Esophagus squamous epithelium (tissue), 5 donors: ENCODE data around the gene GRIN2C. TPM values are rescaled to one million over a fixed set of nuclear protein-coding genes. Genes with fewer than 3 reads are reported as not detected.

Source experiments
- DNase-seq: peaks from one replicate; lab custom pipeline; 2025; lab: John Stamatoyannopoulos, UW
- H3K27ac ChIP-seq, 4 donors: fragments of 200-600 bp; sonication (generic); one replicate each; pipeline ENCODE4 v1.5.1; 2016 to 2019; ENCODE audit warnings: mild to moderate bottlenecking in 1 of 4
- H3K27me3 ChIP-seq, 4 donors: fragments of 200-600 bp; sonication (generic); 1 replicate in 3 of 4; 2 replicates in 1 of 4; pipeline versions ENCODE4 v1.5.1 to v1.6.0; 2017 to 2021; ENCODE audit warnings: antibody characterized with exemption in 1 of 4
- H3K36me3 ChIP-seq, 3 donors: fragments of 200-600 bp; sonication (generic); one replicate each; pipeline ENCODE4 v1.5.1; 2016 to 2019
- H3K4me1 ChIP-seq, 3 donors: fragments of 200-600 bp; sonication (generic); one replicate each; pipeline ENCODE4 v1.5.1; 2017 to 2019
- H3K4me3 ChIP-seq, 4 donors: fragments of 200-600 bp; sonication (generic); 1 replicate in 3 of 4; 2 replicates in 1 of 4; pipeline ENCODE4 v1.5.1; 2016 to 2019; ENCODE audit warnings: mild to moderate bottlenecking in 2 of 4, moderate library complexity in 1 of 4
- H3K9me3 ChIP-seq, 3 donors: fragments of 200-600 bp; sonication (generic); one replicate each; pipeline ENCODE4 v1.5.1; 2016 to 2019
- POLR2A ChIP-seq, 4 donors: fragments of 450-650 bp; IDR thresholded peaks; one replicate each; pipeline ENCODE4 v1.6.1; 2017; ENCODE audit warnings: antibody characterized with exemption in 4 of 4, mild to moderate bottlenecking in 4 of 4, moderate library complexity in 3 of 4
- WGBS, 2 donors: methylation state at CpG; one replicate each; pipeline ENCODE4 v1.1.5; 2018; 5-methylcytosine and 5-hydroxymethylcytosine counted together
- intact Hi-C: fragments of 100-400 bp; cut with DNase I; formaldehyde crosslinking; loops from one replicate; pipeline ENCODE4 v1.15.0; 2022
- total RNA-seq, 4 donors: library from RNA; depleted of rRNA; stranded (reverse); fragments of >200 nt; gene quantifications; one replicate each; pipeline ENCODE4 v1.1.0, GENCODE V29; 2016
- TF ChIP-seq, protein P1 (sequence below), 6 experiments: fragments of 450-650 bp in 4 of 6; fragments of 200-600 bp in 2 of 6; sonication (generic) in 2 of 6; IDR thresholded peaks; one replicate each; pipeline ENCODE4 v1.5.1; 2016 to 2019; ENCODE audit warnings: antibody characterized with exemption in 6 of 6, mild to moderate bottlenecking in 4 of 6, moderate library complexity in 4 of 6
- donor health status: DM: yes; HTN: yes; CAD: no.

The GRIN2C gene
- total RNA-seq, 4 donors from 2014 or later = 0.13 to 4.6 (median 0.19) TPM; not detected in 1

DNA sequence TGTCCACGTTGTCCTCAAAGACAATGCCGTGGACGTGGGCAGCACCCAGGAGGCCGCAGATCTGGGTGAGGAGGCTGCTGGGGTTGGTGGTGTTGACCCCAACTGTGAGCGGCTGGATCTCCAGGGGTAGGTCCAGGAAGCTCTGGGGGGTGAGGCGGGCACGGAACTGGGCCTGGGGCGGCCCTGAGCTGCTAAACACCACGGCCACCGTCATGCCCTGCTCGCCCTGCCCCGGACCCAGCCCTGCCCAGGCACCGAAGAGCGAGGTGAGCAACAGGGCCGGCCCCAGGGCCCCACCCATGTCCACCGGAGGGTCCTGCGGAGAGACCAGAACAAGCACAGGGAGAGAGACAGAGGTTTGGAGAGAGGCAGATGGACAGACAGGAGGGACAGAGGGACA is 4.9 kb downstream of the GRIN2C start:
- TF ChIP-seq POLR2A (IDR thresholded peaks at IDR 0.05) = no peak
- no peak for DNase-seq
- H3K9me3 ChIP-seq = no peaks in the 10 kb centered on the region
- no peaks in the 10 kb centered on the region for H3K36me3 ChIP-seq
- H3K27me3 ChIP-seq = peaks cover 25 to 100% (median 26%) of the 10 kb centered on the region in 4 donors
- H3K4me3 ChIP-seq = no peak overlapping the region
- WGBS, 2 donors = 80 to 82% methylated on average over 4 to 8 of the region's 17 CpGs
- H3K4me1 ChIP-seq = peaks cover 7 to 20% (median 11%) of the 10 kb centered on the region in 3 donors
- intact Hi-C loops = no loop called here
- H3K27ac ChIP-seq = no peak overlapping the region

DNA sequence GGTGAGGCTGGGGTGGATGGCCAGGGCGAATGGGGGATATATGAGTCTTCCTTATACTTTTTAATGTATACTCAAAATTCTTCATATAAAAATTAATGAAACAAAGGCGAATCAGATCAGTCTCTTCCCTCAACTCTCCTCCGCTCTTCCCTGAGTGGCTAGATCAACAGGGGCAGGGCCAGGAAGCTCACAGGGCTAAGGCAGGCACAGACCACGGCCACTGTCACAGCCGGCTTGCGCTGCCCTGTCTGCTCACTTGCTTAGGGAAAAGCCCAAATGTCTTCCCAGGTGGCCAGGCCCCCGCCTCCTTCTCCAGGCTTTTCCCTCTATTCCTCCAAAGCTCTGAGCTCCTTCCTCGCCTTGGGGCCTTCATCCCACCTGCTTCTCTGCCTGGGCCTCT is 6.0 kb downstream of the GRIN2C start:
- intact Hi-C loops = no loop called here
- TF ChIP-seq, protein P1, sequence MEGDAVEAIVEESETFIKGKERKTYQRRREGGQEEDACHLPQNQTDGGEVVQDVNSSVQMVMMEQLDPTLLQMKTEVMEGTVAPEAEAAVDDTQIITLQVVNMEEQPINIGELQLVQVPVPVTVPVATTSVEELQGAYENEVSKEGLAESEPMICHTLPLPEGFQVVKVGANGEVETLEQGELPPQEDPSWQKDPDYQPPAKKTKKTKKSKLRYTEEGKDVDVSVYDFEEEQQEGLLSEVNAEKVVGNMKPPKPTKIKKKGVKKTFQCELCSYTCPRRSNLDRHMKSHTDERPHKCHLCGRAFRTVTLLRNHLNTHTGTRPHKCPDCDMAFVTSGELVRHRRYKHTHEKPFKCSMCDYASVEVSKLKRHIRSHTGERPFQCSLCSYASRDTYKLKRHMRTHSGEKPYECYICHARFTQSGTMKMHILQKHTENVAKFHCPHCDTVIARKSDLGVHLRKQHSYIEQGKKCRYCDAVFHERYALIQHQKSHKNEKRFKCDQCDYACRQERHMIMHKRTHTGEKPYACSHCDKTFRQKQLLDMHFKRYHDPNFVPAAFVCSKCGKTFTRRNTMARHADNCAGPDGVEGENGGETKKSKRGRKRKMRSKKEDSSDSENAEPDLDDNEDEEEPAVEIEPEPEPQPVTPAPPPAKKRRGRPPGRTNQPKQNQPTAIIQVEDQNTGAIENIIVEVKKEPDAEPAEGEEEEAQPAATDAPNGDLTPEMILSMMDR (IDR thresholded peaks at IDR 0.05) = no peak
- no peak for TF ChIP-seq POLR2A (IDR thresholded peaks at IDR 0.05)
- no peak overlapping the region for H3K4me3 ChIP-seq
- no peak overlapping the region for H3K27ac ChIP-seq
- H3K27me3 ChIP-seq = peaks cover 15 to 96% (median 17%) of the 10 kb centered on the region in 4 donors
- no peaks in the 10 kb centered on the region for H3K36me3 ChIP-seq
- H3K4me1 ChIP-seq = peaks cover 3 to 13% (median 8%) of the 10 kb centered on the region in 3 donors
- 74 to 75% methylated on average over 8 of the region's 8 CpGs for WGBS, 2 donors
- no peak for DNase-seq
- H3K9me3 ChIP-seq = no peaks in the 10 kb centered on the region

- H3K27ac ChIP-seq = no peak overlapping the region
- H3K9me3 ChIP-seq = no peaks in the 10 kb centered on the region
- H3K4me3 ChIP-seq = no peak overlapping the region
- intact Hi-C loops = no loop called here
- peaks cover 14 to 89% (median 15%) of the 10 kb centered on the region in 4 donors for H3K27me3 ChIP-seq
- TF ChIP-seq, protein P1 (IDR thresholded peaks at IDR 0.05) = no peak
- TF ChIP-seq POLR2A (IDR thresholded peaks at IDR 0.05) = no peak
- H3K36me3 ChIP-seq = no peaks in the 10 kb centered on the region
- peaks cover 3 to 13% (median 8%) of the 10 kb centered on the region in 3 donors for H3K4me1 ChIP-seq
- DNase-seq = no peak
- 17 to 26% methylated on average over 7 of the region's 9 CpGs for WGBS, 2 donors
These were observed 6.7 kb downstream of the GRIN2C start for GRCh38 chr17:74853048-74853397.

DNA sequence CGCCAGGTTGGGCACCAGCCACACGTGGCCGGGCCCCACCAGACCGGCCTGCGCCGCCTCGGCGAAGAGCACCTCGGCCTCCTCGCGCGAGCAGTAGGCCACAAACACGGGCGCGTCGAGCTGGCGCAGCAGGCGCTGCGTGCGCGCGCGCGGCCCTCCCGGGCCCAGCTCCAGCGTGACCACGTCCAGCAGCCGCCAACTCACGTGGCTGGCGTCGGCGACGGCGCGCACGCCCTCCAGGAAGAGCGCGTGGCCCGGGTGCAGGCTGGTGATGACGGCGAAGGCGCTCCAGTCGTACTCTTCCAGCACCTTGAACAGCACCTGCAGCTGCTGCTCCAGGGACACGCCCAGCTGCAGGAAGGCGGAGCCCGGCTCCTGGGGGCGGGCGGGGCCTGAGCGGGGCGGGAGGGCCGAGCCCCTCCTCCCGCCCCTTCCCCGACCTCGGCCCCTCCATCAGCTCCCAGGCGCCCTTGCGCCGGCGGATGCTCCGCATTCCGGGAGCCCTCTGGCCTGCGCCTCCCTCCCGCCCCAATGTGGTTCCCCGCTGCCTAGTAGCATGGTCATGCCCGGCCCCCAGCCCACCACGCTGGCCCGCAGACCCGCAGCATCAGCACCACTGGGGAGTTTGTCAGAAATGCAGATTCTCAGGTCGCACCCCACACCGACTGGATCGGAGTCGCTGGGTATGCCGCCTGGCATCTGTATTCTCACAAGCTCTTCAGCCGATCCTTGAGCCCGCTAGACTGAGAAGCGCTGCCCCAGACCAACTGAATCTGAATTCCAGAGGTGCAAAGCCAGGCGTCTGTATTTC is 7.2 kb downstream of the GRIN2C start:
- no peak for TF ChIP-seq POLR2A (IDR thresholded peaks at IDR 0.05)
- TF ChIP-seq, protein P1 (IDR thresholded peaks at IDR 0.05) = no peak
- peaks cover 3 to 13% (median 8%) of the 10 kb centered on the region in 3 donors for H3K4me1 ChIP-seq
- DNase-seq = no peak
- no peaks in the 10 kb centered on the region for H3K9me3 ChIP-seq
- no peaks in the 10 kb centered on the region for H3K36me3 ChIP-seq
- peak overlapping the region in 1 of 4 donors; percentile 42 for H3K4me3 ChIP-seq
- H3K27me3 ChIP-seq = peaks cover 14 to 83% (median 15%) of the 10 kb centered on the region in 4 donors
- no peak overlapping the region for H3K27ac ChIP-seq
- intact Hi-C loops = no loop called here
- 10 to 18% methylated on average over 2 to 32 of the region's 76 CpGs for WGBS, 2 donors

- Histone ChIP-seq H3K4me3 (no peak overlapping the region), H3K36me3 (no peaks in the 10 kb centered on the region), H3K9me3 (no peaks in the 10 kb centered on the region), H3K27ac (no peak overlapping the region), H3K27me3 (peaks cover 14 to 76% (median 15%) of the 10 kb centered on the region in 4 donors), H3K4me1 (peaks cover 3 to 13% (median 8%) of the 10 kb centered on the region in 3 donors)
- 42 to 86% methylated on average over 1 to 11 of the region's 29 CpGs for WGBS, 2 donors
- TF ChIP-seq, protein P1 (IDR thresholded peaks at IDR 0.05) = no peak
- TF ChIP-seq POLR2A (IDR thresholded peaks at IDR 0.05) = no peak
- intact Hi-C loops = no loop called here
- DNase-seq = no peak
These were observed 8.0 kb downstream of the GRIN2C start for GRCh38 chr17:74851612-74852236.
